Stimulated activated naive B cell treated with anti-CD40 and anti-IgM and Interleukin-4, amounts not matched to agents 10 μg/mL and 1 μg/mL and 100 μg/mL, for 72 hours (primary cell): ENCODE measurements around the gene TNFRSF18.

Experiments used
- ATAC-seq, 2 donors: fragments of 150-1000 bp; cut with Tn5 transposase; replicated peaks; 2 replicates each; pipeline ENCODE4 v1.10.0; 2021; ENCODE audit warnings: moderate library complexity in 1 of 2
- DNase-seq: peaks from one replicate; pipeline ENCODE4 v3.0.0; 2021
- H3K27ac Mint-ChIP-seq: one replicate; pipeline ENCODE4 v1.8.0; 2022; ENCODE audit warnings: mild to moderate bottlenecking, mixed read lengths
- H3K27me3 Mint-ChIP-seq, 2 donors: one replicate each; pipeline ENCODE4 v1.8.0; 2022; ENCODE audit warnings: mixed read lengths in 2 of 2
- H3K36me3 Mint-ChIP-seq, 2 donors: one replicate each; pipeline ENCODE4 v1.8.0; 2022; ENCODE audit warnings: mixed read lengths in 2 of 2, mild to moderate bottlenecking in 1 of 2
- H3K4me1 Mint-ChIP-seq, 2 donors: one replicate each; pipeline ENCODE4 v1.8.0; 2022; ENCODE audit warnings: mixed read lengths in 2 of 2, mild to moderate bottlenecking in 1 of 2
- H3K4me3 Mint-ChIP-seq, 2 donors: one replicate each; pipeline ENCODE4 v1.8.0; 2022; ENCODE audit warnings: mild to moderate bottlenecking in 2 of 2, mixed read lengths in 2 of 2, moderate library complexity in 1 of 2
- H3K9me3 Mint-ChIP-seq, 2 donors: one replicate each; pipeline ENCODE4 v1.8.0; 2022; ENCODE audit warnings: mixed read lengths in 2 of 2, mild to moderate bottlenecking in 1 of 2

TNFRSF18 gene

GRCh38 chr1:1204425-1204920 is 1.9 kb downstream of the TNFRSF18 start:
- DNase-seq: no peak
- Mint-ChIP-seq H3K27me3 (no peaks in the 10 kb centered on the region), H3K4me1 (peaks cover 42 to 74% of the 10 kb centered on the region in 2 donors), H3K9me3 (no peaks in the 10 kb centered on the region), H3K27ac (no peak overlapping the region), H3K4me3 (peak overlapping the region; percentile 87 to 89), H3K36me3 (peaks cover 5 to 14% of the 10 kb centered on the region in 2 donors)
- no peak for ATAC-seq

GRCh38 chr1:1203561-1204424 is 2.6 kb downstream of the TNFRSF18 start:
- no peaks in the 10 kb centered on the region for H3K9me3 Mint-ChIP-seq
- H3K27ac Mint-ChIP-seq: peak overlapping the region; percentile 31
- H3K4me3 Mint-ChIP-seq: peak overlapping the region in 1 of 2 donors; percentile 53

GRCh38 chr1:1202831-1203560 is 3.4 kb downstream of the TNFRSF18 start:
- H3K9me3 Mint-ChIP-seq: no peaks in the 10 kb centered on the region
- peaks cover 34 to 70% of the 10 kb centered on the region in 2 donors for H3K4me1 Mint-ChIP-seq
- ATAC-seq (no peak), DNase-seq (no peak)
- peaks cover 5 to 6% of the 10 kb centered on the region in 2 donors for H3K36me3 Mint-ChIP-seq
- H3K4me3 Mint-ChIP-seq: no peak overlapping the region
- H3K27me3 Mint-ChIP-seq: no peaks in the 10 kb centered on the region
- H3K27ac Mint-ChIP-seq: peak overlapping the region; percentile 67

More at GRCh38 chr1:1203561-1204424, 2.6 kb downstream of the TNFRSF18 start:
- peaks cover 5 to 10% of the 10 kb centered on the region in 2 donors for H3K36me3 Mint-ChIP-seq
- DNase-seq (no peak), ATAC-seq (no peak)
- no peaks in the 10 kb centered on the region for H3K27me3 Mint-ChIP-seq
- peaks cover 40 to 74% of the 10 kb centered on the region in 2 donors for H3K4me1 Mint-ChIP-seq

GRCh38 chr1:1200876-1201810 is 5.2 kb downstream of the TNFRSF18 start:
- ATAC-seq (peak; percentile 83 to 84), DNase-seq (peak; percentile 93)
- Mint-ChIP-seq H3K4me1 (peaks cover 27 to 53% of the 10 kb centered on the region in 2 donors), H3K27ac (peak overlapping the region; percentile 88), H3K4me3 (peak overlapping the region; percentile 70 to 77), H3K36me3 (peaks cover 6 to 12% of the 10 kb centered on the region in 2 donors), H3K27me3 (no peaks in the 10 kb centered on the region), H3K9me3 (peaks cover 0 to 2% of the 10 kb centered on the region in 2 donors)

- Mint-ChIP-seq H3K27ac (peak overlapping the region; percentile 88), H3K4me1 (peaks cover 23 to 47% of the 10 kb centered on the region in 2 donors), H3K4me3 (peak overlapping the region; percentile 70 to 77), H3K36me3 (peaks cover 13 to 14% of the 10 kb centered on the region in 2 donors), H3K27me3 (no peaks in the 10 kb centered on the region), H3K9me3 (peaks cover under 1 to 2% of the 10 kb centered on the region in 2 donors)
- ATAC-seq: no peak
- no peak for DNase-seq
Observed at GRCh38 chr1:1199961-1200875, 6.2 kb downstream of the TNFRSF18 start.

GRCh38 chr1:1199141-1199960 is 7.0 kb downstream of the TNFRSF18 start:
- Mint-ChIP-seq H3K27ac (peak overlapping the region; percentile 88), H3K4me3 (peak overlapping the region; percentile 28 to 48), H3K36me3 (peaks cover 14 to 21% of the 10 kb centered on the region in 2 donors), H3K9me3 (peaks cover 6 to 9% of the 10 kb centered on the region in 2 donors), H3K4me1 (peaks cover 20 to 38% of the 10 kb centered on the region in 2 donors), H3K27me3 (no peaks in the 10 kb centered on the region)
- no peak for ATAC-seq
- no peak for DNase-seq

- H3K27ac Mint-ChIP-seq: no peak overlapping the region
- DNase-seq (no peak), ATAC-seq (no peak)
Observed at GRCh38 chr1:1198423-1199140, 7.8 kb downstream of the TNFRSF18 start.

GRCh38 chr1:1197551-1198422 is 8.6 kb downstream of the TNFRSF18 start:
- Mint-ChIP-seq H3K27me3 (no peaks in the 10 kb centered on the region), H3K9me3 (peaks cover 7 to 10% of the 10 kb centered on the region in 2 donors), H3K4me3 (no peak overlapping the region), H3K4me1 (peaks cover 15 to 27% of the 10 kb centered on the region in 2 donors), H3K36me3 (peaks cover 11 to 18% of the 10 kb centered on the region in 2 donors), H3K27ac (no peak overlapping the region)
- ATAC-seq (no peak), DNase-seq (no peak)

More at GRCh38 chr1:1198423-1199140, 7.8 kb downstream of the TNFRSF18 start:
- Mint-ChIP-seq H3K4me1 (peaks cover 15 to 30% of the 10 kb centered on the region in 2 donors), H3K4me3 (no peak overlapping the region), H3K36me3 (peaks cover 12 to 19% of the 10 kb centered on the region in 2 donors), H3K9me3 (peaks cover 7 to 10% of the 10 kb centered on the region in 2 donors), H3K27me3 (no peaks in the 10 kb centered on the region)

- peaks cover 9 to 17% of the 10 kb centered on the region in 2 donors for H3K36me3 Mint-ChIP-seq
- DNase-seq (no peak), ATAC-seq (no peak)
- H3K4me3 Mint-ChIP-seq: no peak overlapping the region
- H3K4me1 Mint-ChIP-seq: peaks cover 13 to 24% of the 10 kb centered on the region in 2 donors
- H3K27ac Mint-ChIP-seq: no peak overlapping the region
- peaks cover 7 to 11% of the 10 kb centered on the region in 2 donors for H3K9me3 Mint-ChIP-seq
- peaks cover 0 to under 1% of the 10 kb centered on the region in 2 donors for H3K27me3 Mint-ChIP-seq
Observed at GRCh38 chr1:1197188-1197500, 9.2 kb downstream of the TNFRSF18 start.

GRCh38 chr1:1196431-1197187 is 9.8 kb downstream of the TNFRSF18 start:
- H3K27ac Mint-ChIP-seq: no peak overlapping the region
- ATAC-seq: no peak
- peaks cover 9 to 17% of the 10 kb centered on the region in 2 donors for H3K9me3 Mint-ChIP-seq
- H3K4me1 Mint-ChIP-seq: peaks cover 13 to 24% of the 10 kb centered on the region in 2 donors
- peaks cover 11 to 22% of the 10 kb centered on the region in 2 donors for H3K36me3 Mint-ChIP-seq
- peaks cover 0 to 5% of the 10 kb centered on the region in 2 donors for H3K27me3 Mint-ChIP-seq
- H3K4me3 Mint-ChIP-seq: no peak overlapping the region
- DNase-seq: no peak
